BJ (cell line): ENCODE data around the gene PHAF1. TPM values are rescaled to one million over a fixed set of nuclear protein-coding genes. Genes with fewer than 3 reads are reported as not detected.

ENCODE experiments used
- CTCF ChIA-PET: fragments of 350-600 bp; formaldehyde crosslinking; extraction: SDS; loops from one replicate; lab custom pipeline; 2021; ENCODE audit warnings: antibody characterized with exemption, inconsistent platforms; lab: Yijun Ruan, JAX
- POLR2A ChIA-PET: fragments of 300-600 bp; sonication (Branson Sonifier 250); formaldehyde crosslinking; extraction: SDS; loops from one replicate; lab custom pipeline; 2021; ENCODE audit warnings: antibody characterized with exemption; lab: Charles Lee
- DNase-seq: peaks from one replicate; pipeline ENCODE4 v3.0.0-alpha.2; 2011; ENCODE audit warnings: low read depth
- H3K27me3 ChIP-seq: 2 replicates; pipeline ENCODE4 v1.6.0; 2011; ENCODE audit warnings: low read length; ENCODE audit not compliant: control insufficient read depth, insufficient read depth
- H3K36me3 ChIP-seq: 2 replicates; pipeline ENCODE4 v1.5.1; 2011; ENCODE audit warnings: low read length; ENCODE audit not compliant: control insufficient read depth, insufficient read depth
- H3K4me3 ChIP-seq: 2 replicates; pipeline ENCODE4 v1.5.1; 2011; ENCODE audit warnings: low read depth, mild to moderate bottlenecking, control low read depth, low read length
- CTCF ChIP-seq: IDR thresholded peaks from 2 replicates; pipeline ENCODE4 v1.5.1; 2011; ENCODE audit warnings: low read depth, mild to moderate bottlenecking, control low read depth, inconsistent platforms, low read length, moderate library complexity; ENCODE audit not compliant: insufficient read depth
- polyA plus RNA-seq: library from polyadenylated mRNA; depleted of rRNA; stranded (reverse); fragments of >200 nt; gene quantifications from 2 replicates; pipeline ENCODE4 v1.2.3, GENCODE V29; 2011

The PHAF1 gene
- polyA plus RNA-seq, 1 experiment, result 27.7 TPM

GRCh38 chr16:67190041-67190440 lies 80.3 kb downstream of the PHAF1 start, which contains the start of gene EXOC3L1:
TSS of gene EXOC3L1 (minus strand) at chr16:67190136. CDS start at chr16:67189676, 460 bp downstream.
- ChIA-PET CTCF (interaction anchor here (1.0 to 1.6 kb wide), 4 partner anchors 29 to 236 kb away, joined by 3 to 4 read pairs (median 4); no protein-coding TSS in a partner anchor), POLR2A (no interaction called here)

GRCh38 chr16:67190448-67191399 lies 81.0 kb downstream of the PHAF1 start:
- CTCF ChIA-PET, result interaction anchor here (1.3 to 1.6 kb wide), 3 partner anchors 30 to 173 kb away, joined by 3 to 4 read pairs (median 4); no protein-coding TSS in a partner anchor
- H3K36me3 ChIP-seq, result peaks cover 8% of the 10 kb centered on the region
- H3K27me3 ChIP-seq, result no peaks in the 10 kb centered on the region
- TF ChIP-seq CTCF, result no peak
- no peak for DNase-seq
- POLR2A ChIA-PET, result no interaction called here
- H3K4me3 ChIP-seq, result no peak overlapping the region

More at GRCh38 chr16:67190041-67190440, 80.3 kb downstream of the PHAF1 start, which contains the start of gene EXOC3L1:
- Histone ChIP-seq H3K4me3 (no peak within 1 kb of the TSS), H3K27me3 (no peaks in the 10 kb centered on the region), H3K36me3 (peaks cover 4% of the 10 kb centered on the region; the same call in 1 of the 2 replicates)
- no peak for DNase-seq
- no peak for TF ChIP-seq CTCF

- Histone ChIP-seq H3K27me3 (no peaks in the 10 kb centered on the region), H3K36me3 (peaks cover 14% of the 10 kb centered on the region), H3K4me3 (peak overlapping the region; percentile 24)
- ChIA-PET POLR2A (no interaction called here), CTCF (no interaction called here)
- DNase-seq, result no peak
- no peak for TF ChIP-seq CTCF
Measured at GRCh38 chr16:67191411-67191994, 81.8 kb downstream of the PHAF1 start.

GRCh38 chr16:67191995-67192681 lies 82.4 kb downstream of the PHAF1 start, which contains the start of gene E2F4:
TSS of gene E2F4 (plus strand) at chr16:67192155. CDS start at chr16:67192228, 73 bp downstream.
- Histone ChIP-seq H3K36me3 (peaks cover 18% of the 10 kb centered on the region), H3K4me3 (peak within 1 kb of the TSS; percentile 69), H3K27me3 (no peaks in the 10 kb centered on the region)
- no peak for TF ChIP-seq CTCF
- ChIA-PET CTCF (no interaction called here), POLR2A (no interaction called here)
- DNase-seq, result no peak
